Adrenal gland (tissue), 12 donors: Measurements from ENCODE around the gene HES7. TPM values are rescaled to one million over a fixed set of nuclear protein-coding genes. Genes with fewer than 3 reads are reported as not detected.
"Not testable (repeated sequence)": the region's sequence is repeated elsewhere in the genome, so short reads cannot be mapped to it uniquely, and the experiment has no call there.

Source experiments
- DNase-seq, 7 donors: peaks; one replicate each; pipeline ENCODE4 v3.0.0-alpha.2; 2019 to 2020
- H3K27ac ChIP-seq, 5 donors: fragments of 200-600 bp; sonication (generic) in 4 of 5; 1 replicate in 3 of 5; 2 replicates in 2 of 5; pipeline versions ENCODE4 v1.5.1 to v1.8.0; 2016 to 2020; ENCODE audit warnings: mild to moderate bottlenecking in 1 of 5
- H3K27me3 ChIP-seq: fragments of 200-600 bp; 2 replicates; pipeline ENCODE4 v1.8.0; 2021
- H3K36me3 ChIP-seq, 2 donors: fragments of 200-600 bp; replicated peaks in 1 of 2; 1 replicate in 1 of 2; 2 replicates in 1 of 2; pipeline versions ENCODE4 v1.5.1 to v1.8.0; 2018 to 2022
- H3K4me1 ChIP-seq, 2 donors: fragments of 200-600 bp; replicated peaks in 1 of 2; 1 replicate in 1 of 2; 2 replicates in 1 of 2; pipeline versions ENCODE4 v1.5.1 to v1.8.0; 2018 to 2021
- H3K4me3 ChIP-seq, 4 donors: fragments of 200-600 bp; sonication (generic) in 3 of 4; one replicate each; pipeline ENCODE4 v1.5.1; 2016 to 2018
- H3K9me3 ChIP-seq, 3 donors: fragments of 200-600 bp; sonication (generic) in 1 of 3; replicated peaks in 1 of 3; 1 replicate in 2 of 3; 2 replicates in 1 of 3; pipeline versions ENCODE4 v1.5.1 to v1.8.0; 2016 to 2021
- POLR2A ChIP-seq, 2 donors: fragments of 450-650 bp; IDR thresholded peaks; one replicate each; pipeline ENCODE4 v1.6.1; 2017; ENCODE audit warnings: antibody characterized with exemption in 2 of 2, mild to moderate bottlenecking in 2 of 2, moderate library complexity in 1 of 2
- WGBS, 4 donors: extraction: QIAGEN DNeasy Blood & Tissue Kit in 2 of 4; methylation state at CpG; one replicate each; pipeline versions ENCODE4 v1.1.5 to v1.1.7; 2013 to 2017; 5-methylcytosine and 5-hydroxymethylcytosine counted together
- intact Hi-C, 2 donors: fragments of 100-400 bp; cut with DNase I; formaldehyde crosslinking; loops; one replicate each; pipeline versions ENCODE4 v1.14.1 to v1.15.0; 2022 to 2023
- polyA plus RNA-seq, 3 donors: library from polyadenylated mRNA; stranded (reverse); fragments of 200-250 nt in 2 of 3; fragments of 350-450 nt in 1 of 3; fragmentation: Illumina TruSeq in 1 of 3; extraction: RNeasy Lipid Tissue Mini Kit (QIAGEN cat#74804) in 1 of 3; gene quantifications; one replicate each; pipeline ENCODE4 v1.2.3, GENCODE V29; 2013 to 2014
- total RNA-seq, 9 donors: library from RNA; depleted of rRNA in 4 of 9; stranded (reverse); fragments of >200 nt in 4 of 9; fragments of 120-200 nt in 1 of 9; fragmentation: NEBNext Ultra II Directional in 1 of 9; extraction: Animal tissue kit (Norgen Biotek cat#: 25700) in 1 of 9; gene quantifications; one replicate each; pipeline versions ENCODE4 v1.1.0 to v1.2.4, GENCODE V29; 2013 to 2023
- TF ChIP-seq, protein P1 (sequence below), 6 experiments: fragments of 450-650 bp in 4 of 6; fragments of 200-600 bp in 2 of 6; sonication (generic) in 1 of 6; IDR thresholded peaks; 1 replicate in 5 of 6; 2 replicates in 1 of 6; pipeline versions ENCODE4 v1.5.1 to v1.8.0; 2016 to 2021; ENCODE audit warnings: antibody characterized with exemption in 6 of 6, mild to moderate bottlenecking in 2 of 6, moderate library complexity in 1 of 6
- donor health status: healthy with polysubstance abuse.
- donor health status: Bipolar disorder and iron deficiency.
- donor health status: DM: yes; HTN: yes; CAD: no.
- donor health status: DM: no; HTN: no; CAD: no.
- donor health status: DM: no; HTN: no; CAD: no.
- donor health status: DM: yes; HTN: yes; CAD: no.

The HES7 gene
- total and polyA plus RNA-seq, 12 donors = 0.06 to 1.0 (median 0.32) TPM; not detected in 7

DNA sequence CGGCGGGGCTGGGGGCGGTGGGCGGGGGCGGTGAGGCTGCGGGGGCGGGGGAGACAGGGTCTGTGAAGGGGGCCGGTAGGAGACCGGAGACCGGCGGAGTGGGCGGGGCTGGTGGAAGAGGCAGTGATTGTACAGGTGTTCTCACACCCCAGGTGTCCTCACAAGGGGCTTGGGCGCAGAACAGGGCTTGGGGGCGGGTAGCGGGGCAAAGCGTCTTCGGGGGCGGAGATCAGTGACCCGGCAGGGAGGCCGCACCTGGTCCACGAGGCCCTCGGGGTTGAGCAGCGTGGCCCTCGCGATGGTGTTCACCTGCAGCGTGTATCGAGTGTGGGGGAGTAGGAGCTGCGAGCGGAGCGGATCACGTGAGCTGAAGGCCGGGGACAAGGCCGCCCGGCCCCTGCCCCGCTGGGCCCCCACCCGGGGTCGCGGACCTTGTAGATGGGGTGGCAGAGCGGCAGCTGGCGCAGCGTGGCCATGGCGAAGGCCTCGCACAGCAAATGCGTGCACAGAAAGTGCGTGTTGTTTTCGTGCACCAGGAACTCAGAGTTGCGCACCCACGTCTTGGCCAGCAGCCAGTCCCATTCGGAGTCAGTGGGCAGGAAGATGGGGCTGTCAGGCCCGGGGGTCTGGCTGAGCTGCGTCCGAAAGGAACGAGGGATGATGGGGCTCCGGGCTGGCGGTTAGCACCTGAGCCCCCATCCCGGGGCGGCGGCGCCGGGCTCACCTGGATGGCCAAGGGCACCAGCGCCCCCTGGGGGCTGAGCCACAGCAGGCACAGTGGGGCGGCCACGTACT lies 14.0 kb downstream of the HES7 start:
- peak in 6 of 7 donors; percentile 46 to 69 (median 61) for DNase-seq
- Histone ChIP-seq H3K36me3 (no peaks in the 10 kb centered on the region), H3K27me3 (peaks cover 33% of the 10 kb centered on the region), H3K27ac (no peak overlapping the region), H3K4me1 (peaks cover 0 to 6% of the 10 kb centered on the region in 2 donors), H3K9me3 (no peaks in the 10 kb centered on the region), H3K4me3 (peak overlapping the region in 1 of 4 donors; percentile 13)
- intact Hi-C loops = loop anchor here (5.0 kb wide), 1 partner anchor 33 kb away; no protein-coding TSS in a partner anchor
- 8 to 39% (median 14%) methylated on average over 12 to 63 of the region's 63 CpGs for WGBS, 4 donors
- TF ChIP-seq, protein P1, sequence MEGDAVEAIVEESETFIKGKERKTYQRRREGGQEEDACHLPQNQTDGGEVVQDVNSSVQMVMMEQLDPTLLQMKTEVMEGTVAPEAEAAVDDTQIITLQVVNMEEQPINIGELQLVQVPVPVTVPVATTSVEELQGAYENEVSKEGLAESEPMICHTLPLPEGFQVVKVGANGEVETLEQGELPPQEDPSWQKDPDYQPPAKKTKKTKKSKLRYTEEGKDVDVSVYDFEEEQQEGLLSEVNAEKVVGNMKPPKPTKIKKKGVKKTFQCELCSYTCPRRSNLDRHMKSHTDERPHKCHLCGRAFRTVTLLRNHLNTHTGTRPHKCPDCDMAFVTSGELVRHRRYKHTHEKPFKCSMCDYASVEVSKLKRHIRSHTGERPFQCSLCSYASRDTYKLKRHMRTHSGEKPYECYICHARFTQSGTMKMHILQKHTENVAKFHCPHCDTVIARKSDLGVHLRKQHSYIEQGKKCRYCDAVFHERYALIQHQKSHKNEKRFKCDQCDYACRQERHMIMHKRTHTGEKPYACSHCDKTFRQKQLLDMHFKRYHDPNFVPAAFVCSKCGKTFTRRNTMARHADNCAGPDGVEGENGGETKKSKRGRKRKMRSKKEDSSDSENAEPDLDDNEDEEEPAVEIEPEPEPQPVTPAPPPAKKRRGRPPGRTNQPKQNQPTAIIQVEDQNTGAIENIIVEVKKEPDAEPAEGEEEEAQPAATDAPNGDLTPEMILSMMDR (IDR thresholded peaks at IDR 0.05) = peak; percentile 60 to 82 (median 70)
- no peak for TF ChIP-seq POLR2A (IDR thresholded peaks at IDR 0.05)

DNA sequence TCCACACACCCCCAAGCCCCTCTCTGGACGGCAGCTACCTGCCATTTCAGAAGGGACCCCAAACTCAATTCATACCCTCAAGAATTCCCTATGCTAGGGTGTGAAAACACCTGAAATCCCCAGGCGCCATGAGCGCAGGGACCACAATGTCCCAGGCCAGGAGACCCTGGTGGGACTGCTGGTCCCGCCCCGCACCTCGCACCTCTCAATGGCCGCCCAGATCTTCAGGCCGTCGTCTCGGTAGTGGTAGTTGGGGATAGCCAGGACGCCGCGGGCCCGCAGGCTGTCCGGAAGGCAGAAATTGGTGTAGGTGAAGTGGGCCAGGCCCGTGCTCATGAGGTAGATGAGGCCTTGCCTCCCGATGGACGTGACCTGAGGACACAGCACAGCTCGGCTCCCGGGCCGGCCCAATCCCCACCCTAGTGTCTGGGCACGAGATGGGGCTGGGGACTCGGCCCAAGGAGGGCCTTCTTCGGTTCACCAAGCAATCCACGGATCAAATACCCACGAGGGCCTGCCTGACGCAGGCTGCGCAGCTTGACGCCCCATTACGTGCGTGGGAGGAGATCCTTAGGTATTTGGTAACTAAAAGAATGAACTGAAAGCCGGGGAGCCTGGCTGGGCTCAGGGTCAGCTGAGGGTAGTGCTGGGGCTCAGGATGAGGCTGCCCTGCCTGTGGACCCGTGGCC lies 14.8 kb downstream of the HES7 start:
- no peak overlapping the region for H3K27ac ChIP-seq
- 78 to 85% (median 84%) methylated on average over 22 to 33 of the region's 33 CpGs for WGBS, 4 donors
- no peak for DNase-seq
- peaks cover 0 to 6% of the 10 kb centered on the region in 2 donors for H3K4me1 ChIP-seq
- no peak overlapping the region for H3K4me3 ChIP-seq
- no peaks in the 10 kb centered on the region for H3K9me3 ChIP-seq
- TF ChIP-seq, protein P1 (IDR thresholded peaks at IDR 0.05) = no peak
- no peak for TF ChIP-seq POLR2A (IDR thresholded peaks at IDR 0.05)
- intact Hi-C loops = no loop called here
- peaks cover 33% of the 10 kb centered on the region for H3K27me3 ChIP-seq
- H3K36me3 ChIP-seq = no peaks in the 10 kb centered on the region

DNA sequence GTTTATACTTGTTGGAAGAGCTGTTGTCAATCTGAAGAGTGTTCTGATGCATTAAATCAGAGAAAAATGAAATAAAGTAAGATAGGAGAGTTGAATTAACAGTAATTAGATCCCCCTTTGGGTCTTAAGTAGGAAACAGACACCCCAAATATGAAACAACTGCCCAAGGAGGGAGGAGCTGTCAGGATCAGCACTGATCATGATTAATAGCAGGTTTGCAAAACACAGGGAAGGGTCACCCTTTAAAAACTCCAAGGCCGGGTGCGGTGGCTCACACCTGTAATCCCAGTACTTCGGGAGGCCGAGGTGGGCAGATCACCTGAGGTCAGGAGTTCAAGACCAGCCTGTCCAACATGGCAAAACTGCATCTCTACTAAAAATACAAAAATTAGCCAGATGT lies 16.9 kb downstream of the HES7 start:
- H3K27ac ChIP-seq, H3K4me3 ChIP-seq, DNase-seq, H3K36me3 ChIP-seq, H3K4me1 ChIP-seq, intact Hi-C loops, H3K9me3 ChIP-seq: not testable (repeated sequence)
- peaks cover 20% of the 10 kb centered on the region for H3K27me3 ChIP-seq
- WGBS, 4 donors = 63 to 86% (median 79%) methylated on average over 4 of the region's 4 CpGs

DNA sequence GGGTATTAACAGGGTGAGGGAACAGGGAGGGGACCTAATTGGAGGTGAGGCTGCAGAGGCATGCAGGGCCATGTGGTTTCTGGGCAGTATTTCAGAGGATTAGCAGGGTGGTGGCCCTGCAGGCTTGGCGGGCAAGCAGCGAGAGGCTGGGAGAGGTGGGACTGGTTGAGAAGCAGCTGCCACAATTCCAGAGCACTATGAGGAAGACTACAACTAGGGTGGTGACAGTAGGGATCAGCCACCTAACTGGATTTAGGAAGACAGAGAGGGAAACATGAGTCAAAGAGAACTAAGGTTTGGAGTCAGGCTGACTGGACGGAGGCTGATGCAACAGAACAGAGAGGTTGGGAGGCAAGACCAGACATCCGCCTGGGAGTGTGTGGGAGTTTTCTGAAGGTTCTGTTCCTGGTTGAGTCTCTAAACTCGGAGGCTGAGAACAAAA lies 17.9 kb downstream of the HES7 start:
- H3K27ac ChIP-seq = no peak overlapping the region
- H3K36me3 ChIP-seq = no peaks in the 10 kb centered on the region
- 66 to 79% (median 76%) methylated on average over 5 of the region's 5 CpGs for WGBS, 4 donors
- no peak overlapping the region for H3K4me3 ChIP-seq
- peaks cover 16% of the 10 kb centered on the region for H3K27me3 ChIP-seq
- no peaks in the 10 kb centered on the region for H3K9me3 ChIP-seq
- TF ChIP-seq, protein P1 (IDR thresholded peaks at IDR 0.05) = no peak
- TF ChIP-seq POLR2A (IDR thresholded peaks at IDR 0.05) = no peak
- intact Hi-C loops = no loop called here
- H3K4me1 ChIP-seq = peaks cover 0 to 6% of the 10 kb centered on the region in 2 donors
- no peak for DNase-seq
